GM18499 (cell line): Measurements from ENCODE around the gene CPZ.
"Not testable (repeated sequence)": the region's sequence is repeated elsewhere in the genome, so short reads cannot be mapped to it uniquely, and the experiment has no call there.

Source experiments
- ATAC-seq: cut with Tn5 transposase; IDR thresholded peaks from one replicate; pipeline ENCODE4 v1.9.1; 2021; ENCODE audit warnings: moderate number of reproducible peaks; ENCODE audit not compliant: insufficient read depth, unreplicated experiment

Gene CPZ

GRCh38 chr4:8630240-8630905 lies 37.8 kb downstream of the CPZ start:
- ATAC-seq: not testable (repeated sequence)

- ATAC-seq: not testable (repeated sequence)
These were observed 39.3 kb downstream of the CPZ start for GRCh38 chr4:8631896-8632295.

- not testable (repeated sequence) for ATAC-seq
These were observed 42.2 kb downstream of the CPZ start for GRCh38 chr4:8634773-8635172.

- ATAC-seq: not testable (repeated sequence)
These were observed 43.5 kb downstream of the CPZ start for GRCh38 chr4:8635897-8636554.

- no peak for ATAC-seq
These were observed 45.0 kb downstream of the CPZ start for GRCh38 chr4:8637456-8637984.

- no peak for ATAC-seq
These were observed 46.5 kb downstream of the CPZ start for GRCh38 chr4:8639021-8639420.

- ATAC-seq: no peak
These were observed 47.5 kb downstream of the CPZ start for GRCh38 chr4:8639777-8640720.

GRCh38 chr4:8640816-8641215 lies 48.3 kb downstream of the CPZ start:
- ATAC-seq: no peak

GRCh38 chr4:8641256-8641655 lies 48.7 kb downstream of the CPZ start:
- ATAC-seq: no peak

- no peak for ATAC-seq
These were observed 49.5 kb downstream of the CPZ start for GRCh38 chr4:8641931-8642650.

GRCh38 chr4:8642651-8643321 lies 50.2 kb downstream of the CPZ start:
- ATAC-seq: no peak

- no peak for ATAC-seq
These were observed 50.9 kb downstream of the CPZ start for GRCh38 chr4:8643441-8643840.

- ATAC-seq: no peak
These were observed 51.4 kb downstream of the CPZ start for GRCh38 chr4:8643986-8644385.

- ATAC-seq: no peak
These were observed 51.9 kb downstream of the CPZ start for GRCh38 chr4:8644461-8644891.

- no peak for ATAC-seq
These were observed 52.6 kb downstream of the CPZ start for GRCh38 chr4:8644966-8645752.

- ATAC-seq: no peak
These were observed 53.2 kb downstream of the CPZ start for GRCh38 chr4:8645753-8646124.

- no peak for ATAC-seq
These were observed 53.9 kb downstream of the CPZ start for GRCh38 chr4:8646296-8647093.

- ATAC-seq: no peak
These were observed 54.6 kb downstream of the CPZ start for GRCh38 chr4:8647094-8647570.
